Epithelial cell of esophagus (primary cell): ENCODE measurements around the gene HOXB2.

Experiments
- DNase-seq: peaks from one replicate; pipeline ENCODE4 v3.0.0; 2010; ENCODE audit warnings: low read depth
- H3K4me3 ChIP-seq: 2 replicates; pipeline ENCODE4 v1.5.1; 2011; ENCODE audit warnings: mild to moderate bottlenecking, low read length, control low read depth
- CTCF ChIP-seq: IDR thresholded peaks from 2 replicates; pipeline ENCODE4 v1.5.1; 2011; ENCODE audit warnings: low read depth, mild to moderate bottlenecking, low read length, control low read depth, inconsistent platforms; ENCODE audit not compliant: insufficient read depth; ENCODE audit errors: missing control alignments

Gene HOXB2

GRCh38 chr17:48559840-48560817 is 15.2 kb upstream of the HOXB2 start:
- H3K4me3 ChIP-seq, result no peak overlapping the region
- DNase-seq, result no peak
- TF ChIP-seq CTCF, result no peak

DNA sequence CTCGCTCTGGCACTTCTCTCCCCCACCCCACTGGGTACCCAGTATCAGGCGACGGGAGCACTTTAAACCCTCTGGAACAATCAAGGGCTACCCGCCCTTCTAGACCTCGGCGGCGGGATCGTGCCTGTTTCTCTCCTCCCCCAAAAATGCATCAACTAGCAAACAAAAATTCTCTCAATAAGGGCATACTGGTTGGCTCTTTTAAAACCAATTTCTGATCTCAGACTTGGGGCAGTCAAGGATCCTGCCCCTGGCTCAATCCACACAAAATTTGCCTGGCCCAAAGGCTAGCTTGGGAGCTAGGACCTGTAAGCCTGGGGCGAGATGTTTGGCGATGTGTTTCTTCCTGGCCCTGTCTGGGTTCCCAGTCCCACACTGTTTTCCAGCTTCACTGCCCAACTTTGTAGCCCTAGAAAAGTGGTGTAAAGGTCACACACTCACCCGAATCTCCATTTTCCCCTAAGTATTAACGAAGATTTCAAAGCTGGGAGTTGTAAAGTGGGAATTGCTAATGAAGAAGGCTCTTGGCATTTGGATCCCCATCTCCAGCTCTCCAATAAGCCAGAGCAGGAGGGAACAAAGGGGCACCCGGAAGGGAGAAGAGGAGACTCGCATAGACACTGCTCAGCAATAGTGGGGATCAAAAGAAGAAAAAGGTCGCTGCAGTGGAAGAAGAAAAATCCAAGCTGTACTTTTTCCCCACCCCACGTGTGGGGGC is 14.4 kb upstream of the HOXB2 start:
- no peak overlapping the region for H3K4me3 ChIP-seq
- no peak for TF ChIP-seq CTCF
- DNase-seq, result no peak

GRCh38 chr17:48558831-48559121 is 13.9 kb upstream of the HOXB2 start:
- H3K4me3 ChIP-seq, result no peak overlapping the region
- no peak for DNase-seq
- TF ChIP-seq CTCF, result no peak

DNA sequence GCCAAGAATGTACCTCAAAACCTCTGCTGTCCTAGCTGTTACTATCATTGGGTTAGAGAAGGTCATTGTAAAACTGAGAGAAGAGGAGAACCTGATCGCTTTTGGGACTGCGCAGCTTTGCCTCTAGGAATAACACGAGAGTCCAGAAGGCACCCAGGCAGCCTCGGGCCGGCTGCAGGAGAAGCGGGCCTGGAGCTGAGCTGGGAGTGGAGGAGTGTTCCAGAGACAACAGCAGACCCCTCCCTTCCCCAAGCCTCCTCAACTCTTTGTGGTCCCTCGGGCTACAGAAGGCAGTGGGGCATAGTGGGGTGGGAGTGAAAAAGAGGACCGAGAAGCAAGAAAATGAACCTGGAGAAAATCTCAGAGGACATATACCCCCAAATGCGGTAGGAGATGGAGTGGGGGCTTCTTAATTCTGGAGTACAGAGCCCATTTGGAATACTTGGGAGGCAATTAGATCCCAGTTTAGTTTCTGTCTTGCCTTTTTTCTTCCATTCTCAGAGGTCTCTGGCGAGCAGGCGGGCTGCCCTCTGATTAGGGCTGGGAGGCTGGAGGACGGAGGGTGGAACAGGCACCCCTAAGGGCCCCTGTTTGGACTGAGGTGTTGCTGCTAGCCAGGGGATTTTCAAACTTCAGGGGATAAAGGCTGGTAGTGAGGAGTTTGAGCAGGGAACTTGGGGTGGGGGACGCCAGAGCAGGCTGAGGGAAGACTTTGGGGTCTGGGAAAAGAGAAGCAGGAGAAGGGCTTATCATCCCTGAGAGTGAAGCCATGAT is 13.3 kb upstream of the HOXB2 start:
- TF ChIP-seq CTCF, result no peak
- DNase-seq, result no peak
- H3K4me3 ChIP-seq, result no peak overlapping the region

- no peak for TF ChIP-seq CTCF
- no peak for DNase-seq
- no peak overlapping the region for H3K4me3 ChIP-seq
These were observed 11.9 kb upstream of the HOXB2 start for GRCh38 chr17:48556576-48557401.

- no peak for TF ChIP-seq CTCF
- no peak overlapping the region for H3K4me3 ChIP-seq
- no peak for DNase-seq
These were observed 11.3 kb upstream of the HOXB2 start for GRCh38 chr17:48556229-48556575.
